HFFc6 (cell line): Measurements from ENCODE around the gene SLC5A3. TPM values are rescaled to one million over a fixed set of nuclear protein-coding genes. Genes with fewer than 3 reads are reported as not detected.

Source experiments
- DNase-seq: peaks from one replicate; pipeline ENCODE4 v3.0.0-alpha.2; 2018
- H3K27ac Mint-ChIP-seq: 2 replicates; pipeline ENCODE4 v1.8.0; 2020; ENCODE audit warnings: mild to moderate bottlenecking, mixed read lengths
- H3K27me3 Mint-ChIP-seq: 2 replicates; pipeline ENCODE4 v1.8.0; 2021; ENCODE audit warnings: mild to moderate bottlenecking, moderate library complexity, mixed read lengths; ENCODE audit not compliant: insufficient read depth
- H3K36me3 Mint-ChIP-seq: 2 replicates; pipeline ENCODE4 v1.8.0; 2021; ENCODE audit warnings: low read depth, mixed read lengths
- H3K4me1 Mint-ChIP-seq: 2 replicates; pipeline ENCODE4 v1.8.0; 2020; ENCODE audit warnings: low read depth, mixed read lengths
- H3K4me3 Mint-ChIP-seq: 2 replicates; pipeline ENCODE4 v1.8.0; 2020; ENCODE audit warnings: mild to moderate bottlenecking, moderate library complexity, mixed read lengths
- H3K9me3 Mint-ChIP-seq: 2 replicates; pipeline ENCODE4 v1.8.0; 2020; ENCODE audit warnings: mild to moderate bottlenecking, mixed read lengths
- CTCF ChIP-seq: fragments of 200-600 bp; sonication (generic); IDR thresholded peaks from 2 replicates; pipeline ENCODE4 v1.5.0; 2021; ENCODE audit warnings: antibody characterized with exemption, mild to moderate bottlenecking
- total RNA-seq, 6 experiments: library from RNA; stranded (reverse); fragmentation: NEBNext Ultra II Directional; extraction: Animal tissue kit (Norgen Biotek cat#: 25700); gene quantifications; 2 replicates in 1 of 6; 3 replicates in 5 of 6; pipeline ENCODE4 v1.2.3, GENCODE V29; 2021

The SLC5A3 gene
- total RNA-seq, 6 experiments from 2014 or later = 7.3 to 21.1 (median 8.8) TPM

GRCh38 chr21:34082769-34083168 lies 9.4 kb downstream of the SLC5A3 start:
- Mint-ChIP-seq H3K36me3 (peaks cover 57% of the 10 kb centered on the region), H3K4me3 (no peak overlapping the region), H3K4me1 (peaks cover 62% of the 10 kb centered on the region)

GRCh38 chr21:34083357-34083756 lies 10.0 kb downstream of the SLC5A3 start:
- DNase-seq = no peak
- peaks cover 51% of the 10 kb centered on the region for H3K36me3 Mint-ChIP-seq

More at GRCh38 chr21:34082769-34083168, 9.4 kb downstream of the SLC5A3 start:
- no peaks in the 10 kb centered on the region; the same call in 1 of the 2 replicates for H3K27me3 Mint-ChIP-seq
- no peak for DNase-seq
- TF ChIP-seq CTCF = no peak
- H3K9me3 Mint-ChIP-seq = no peaks in the 10 kb centered on the region
- H3K27ac Mint-ChIP-seq = no peak overlapping the region

GRCh38 chr21:34085129-34085528 lies 11.8 kb downstream of the SLC5A3 start:
- H3K4me1 Mint-ChIP-seq = peaks cover 38% of the 10 kb centered on the region

More at GRCh38 chr21:34083357-34083756, 10.0 kb downstream of the SLC5A3 start:
- Mint-ChIP-seq H3K27me3 (no peaks in the 10 kb centered on the region; the same call in 1 of the 2 replicates), H3K9me3 (no peaks in the 10 kb centered on the region), H3K4me1 (peaks cover 56% of the 10 kb centered on the region), H3K4me3 (no peak overlapping the region), H3K27ac (no peak overlapping the region)
- no peak for TF ChIP-seq CTCF

GRCh38 chr21:34086887-34087306 lies 13.5 kb downstream of the SLC5A3 start:
- peaks cover 29% of the 10 kb centered on the region for H3K4me1 Mint-ChIP-seq

More at GRCh38 chr21:34085129-34085528, 11.8 kb downstream of the SLC5A3 start:
- no peak overlapping the region for H3K4me3 Mint-ChIP-seq
- H3K27me3 Mint-ChIP-seq = no peaks in the 10 kb centered on the region
- H3K9me3 Mint-ChIP-seq = no peaks in the 10 kb centered on the region
- no peak for DNase-seq
- H3K27ac Mint-ChIP-seq = no peak overlapping the region
- H3K36me3 Mint-ChIP-seq = peaks cover 37% of the 10 kb centered on the region
- no peak for TF ChIP-seq CTCF

GRCh38 chr21:34088752-34089151 lies 15.4 kb downstream of the SLC5A3 start:
- no peak for DNase-seq
- H3K4me1 Mint-ChIP-seq = peaks cover 19% of the 10 kb centered on the region
- H3K36me3 Mint-ChIP-seq = peaks cover 6% of the 10 kb centered on the region
- no peaks in the 10 kb centered on the region for H3K27me3 Mint-ChIP-seq
- no peak overlapping the region for H3K27ac Mint-ChIP-seq
- H3K4me3 Mint-ChIP-seq = no peak overlapping the region
- no peaks in the 10 kb centered on the region for H3K9me3 Mint-ChIP-seq
- TF ChIP-seq CTCF = no peak

More at GRCh38 chr21:34086887-34087306, 13.5 kb downstream of the SLC5A3 start:
- Mint-ChIP-seq H3K27ac (no peak overlapping the region), H3K27me3 (no peaks in the 10 kb centered on the region), H3K4me3 (no peak overlapping the region), H3K9me3 (no peaks in the 10 kb centered on the region), H3K36me3 (peaks cover 23% of the 10 kb centered on the region)
- DNase-seq = no peak
- TF ChIP-seq CTCF = no peak
